Camera-type eye (tissue), 1 donor: ENCODE data around the gene NTMT2. TPM values are rescaled to one million over a fixed set of nuclear protein-coding genes. Genes with fewer than 3 reads are reported as not detected.

ENCODE experiments used
- total RNA-seq: library from RNA; depleted of rRNA; stranded (reverse); fragments of >200 nt; gene quantifications from one replicate; pipeline ENCODE4 v1.2.3, GENCODE V29; 2014

Gene NTMT2
- 0.99 TPM for total RNA-seq

DNA sequence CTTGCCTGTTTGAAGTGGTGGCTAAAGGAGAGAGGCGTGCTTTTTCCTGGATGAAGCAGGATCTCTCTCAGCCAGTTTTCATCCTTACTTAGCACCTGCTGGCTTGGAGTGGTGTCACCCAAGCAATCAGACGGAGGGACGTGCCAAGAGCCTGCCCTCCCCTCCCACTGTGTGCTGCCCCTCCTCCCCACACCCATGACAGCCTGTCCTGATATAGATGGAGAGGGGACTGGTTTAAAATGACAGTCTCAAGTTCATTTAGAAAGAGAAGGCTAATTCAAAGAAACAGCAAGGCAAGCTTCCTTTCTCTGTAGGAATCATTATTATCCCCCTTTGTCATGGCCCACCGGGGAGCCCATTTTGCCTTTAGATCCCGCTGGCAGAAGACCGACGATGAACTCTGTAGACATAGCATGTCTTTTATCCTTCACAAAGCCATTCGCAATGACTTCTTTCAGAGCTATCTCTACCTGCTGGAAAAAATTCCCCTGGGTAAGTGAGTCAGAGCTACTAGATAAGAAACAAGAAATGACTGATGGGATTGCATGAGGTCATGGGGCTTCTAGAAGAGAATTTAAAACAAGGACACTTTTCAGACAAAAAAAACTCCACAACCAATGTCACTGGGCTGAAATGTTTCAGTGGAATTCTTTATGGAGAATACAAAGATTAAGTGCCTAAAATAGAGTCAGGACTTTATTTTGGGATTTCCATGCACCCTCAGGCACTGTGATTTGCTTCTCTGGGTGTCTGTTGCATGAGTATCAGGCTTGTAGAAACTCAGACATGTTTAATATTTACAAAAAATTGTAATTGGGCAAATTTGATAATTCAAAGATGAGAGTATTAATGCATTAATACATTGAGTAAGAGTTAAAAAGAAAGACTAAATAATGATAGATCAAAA is at the start of gene NTMT2:
TSS of gene NTMT2 (plus strand) at position 190 of the 907 bp plus-strand sequence. CDS start at position 339, 149 bp downstream.

Other genes starting within 250 kb of the NTMT2 start
- gene KIFAP3, start 71.3 kb upstream of the NTMT2 start, total RNA-seq = 99.8 TPM